ENCODE measurements around the gene CHRNA9. TPM values are rescaled to one million over a fixed set of nuclear protein-coding genes. Genes with fewer than 3 reads are reported as not detected.

CHRNA9 gene
- total and polyA plus RNA-seq, 2 experiments from 2014 or later: not detected

DNA sequence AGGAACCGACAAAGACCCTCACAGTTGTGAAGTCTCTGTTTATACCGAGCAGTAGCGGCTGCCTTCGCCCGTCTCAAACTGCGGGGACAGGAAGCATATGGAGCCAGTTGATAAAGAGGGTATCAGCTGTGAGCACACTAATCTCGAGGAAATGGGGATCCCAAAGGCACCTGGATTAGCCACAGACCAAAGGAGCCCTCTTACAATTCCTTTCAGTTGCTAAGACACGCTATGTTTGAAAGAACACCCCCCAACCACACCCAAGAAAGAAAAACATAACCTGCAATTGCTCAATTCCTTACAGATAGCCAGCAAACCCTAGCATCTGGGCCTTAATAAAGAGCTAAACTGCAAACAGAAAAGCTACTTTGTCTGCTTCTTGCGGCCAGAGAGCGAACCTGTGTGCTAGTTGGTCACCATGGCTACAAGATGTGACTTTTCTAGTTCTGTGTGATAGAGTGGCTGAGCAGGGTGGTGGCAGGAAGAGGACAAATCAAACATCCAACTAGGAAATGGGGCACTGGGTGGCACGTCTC is 23.3 kb upstream of the CHRNA9 start:
- Histone ChIP-seq H3K4me3 (no peak overlapping the region), H3K4me1 (ENCODE audit: low read depth) (no peaks in the 10 kb centered on the region), H3K9me3 (ENCODE audit: low read depth) (no peaks in the 10 kb centered on the region), H3K27ac (no peak overlapping the region), H3K27me3 (no peaks in the 10 kb centered on the region), H3K36me3 (no peaks in the 10 kb centered on the region)
- DNase-seq (ENCODE audit: low read depth in 1 of 2, low spot score in 1 of 2): no peak
- TF ChIP-seq, protein P1, sequence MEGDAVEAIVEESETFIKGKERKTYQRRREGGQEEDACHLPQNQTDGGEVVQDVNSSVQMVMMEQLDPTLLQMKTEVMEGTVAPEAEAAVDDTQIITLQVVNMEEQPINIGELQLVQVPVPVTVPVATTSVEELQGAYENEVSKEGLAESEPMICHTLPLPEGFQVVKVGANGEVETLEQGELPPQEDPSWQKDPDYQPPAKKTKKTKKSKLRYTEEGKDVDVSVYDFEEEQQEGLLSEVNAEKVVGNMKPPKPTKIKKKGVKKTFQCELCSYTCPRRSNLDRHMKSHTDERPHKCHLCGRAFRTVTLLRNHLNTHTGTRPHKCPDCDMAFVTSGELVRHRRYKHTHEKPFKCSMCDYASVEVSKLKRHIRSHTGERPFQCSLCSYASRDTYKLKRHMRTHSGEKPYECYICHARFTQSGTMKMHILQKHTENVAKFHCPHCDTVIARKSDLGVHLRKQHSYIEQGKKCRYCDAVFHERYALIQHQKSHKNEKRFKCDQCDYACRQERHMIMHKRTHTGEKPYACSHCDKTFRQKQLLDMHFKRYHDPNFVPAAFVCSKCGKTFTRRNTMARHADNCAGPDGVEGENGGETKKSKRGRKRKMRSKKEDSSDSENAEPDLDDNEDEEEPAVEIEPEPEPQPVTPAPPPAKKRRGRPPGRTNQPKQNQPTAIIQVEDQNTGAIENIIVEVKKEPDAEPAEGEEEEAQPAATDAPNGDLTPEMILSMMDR (IDR thresholded peaks at IDR 0.05; ENCODE audit: low read depth, low read length): no peak

DNA sequence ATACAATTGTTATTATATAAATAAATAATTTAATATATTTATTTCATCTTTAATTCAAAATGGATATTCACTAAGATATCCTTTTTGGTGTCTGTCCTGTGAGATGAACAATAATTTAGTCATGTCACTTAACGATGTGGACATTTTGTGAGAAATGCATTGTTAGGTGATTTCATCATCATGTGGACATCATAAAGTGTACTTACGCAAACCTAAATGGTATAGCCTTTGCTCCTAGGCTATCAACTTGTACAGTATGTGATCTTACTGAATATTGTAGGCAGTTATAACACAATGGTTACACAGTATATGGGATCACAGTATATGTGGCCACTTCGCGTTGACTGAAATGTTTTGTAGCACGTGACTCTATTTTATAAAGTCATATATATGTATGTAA is 20.2 kb upstream of the CHRNA9 start:
- no peaks in the 10 kb centered on the region for H3K27me3 ChIP-seq
- H3K27ac ChIP-seq: no peak overlapping the region
- H3K36me3 ChIP-seq: no peaks in the 10 kb centered on the region
- TF ChIP-seq, protein P1 (IDR thresholded peaks at IDR 0.05; ENCODE audit: low read depth, low read length): no peak
- no peak for DNase-seq (ENCODE audit: low read depth in 1 of 2, low spot score in 1 of 2)
- no peaks in the 10 kb centered on the region for H3K4me1 ChIP-seq (ENCODE audit: low read depth)
- H3K4me3 ChIP-seq: no peak overlapping the region
- no peaks in the 10 kb centered on the region for H3K9me3 ChIP-seq (ENCODE audit: low read depth)

GRCh38 chr4:40316333-40316781 is 18.8 kb upstream of the CHRNA9 start:
- TF ChIP-seq, protein P1 (IDR thresholded peaks at IDR 0.05; ENCODE audit: low read depth, low read length): no peak
- H3K9me3 ChIP-seq (ENCODE audit: low read depth): no peaks in the 10 kb centered on the region
- no peaks in the 10 kb centered on the region for H3K4me1 ChIP-seq (ENCODE audit: low read depth)
- no peak overlapping the region for H3K4me3 ChIP-seq
- DNase-seq (ENCODE audit: low read depth in 1 of 2, low spot score in 1 of 2): peak in 1 of 2 donors; percentile 94
- H3K27ac ChIP-seq: no peak overlapping the region
- no peaks in the 10 kb centered on the region for H3K36me3 ChIP-seq
- H3K27me3 ChIP-seq: no peaks in the 10 kb centered on the region

GRCh38 chr4:40316782-40317635 is 18.1 kb upstream of the CHRNA9 start:
- Histone ChIP-seq H3K36me3 (no peaks in the 10 kb centered on the region), H3K9me3 (ENCODE audit: low read depth) (no peaks in the 10 kb centered on the region), H3K4me3 (no peak overlapping the region), H3K27ac (no peak overlapping the region), H3K27me3 (no peaks in the 10 kb centered on the region), H3K4me1 (ENCODE audit: low read depth) (no peaks in the 10 kb centered on the region)
- peak; percentile 73 to 96 for DNase-seq (ENCODE audit: low read depth in 1 of 2, low spot score in 1 of 2)
- TF ChIP-seq, protein P1 (IDR thresholded peaks at IDR 0.05; ENCODE audit: low read depth, low read length): peak; percentile 78

- no peak overlapping the region for H3K4me3 ChIP-seq
- TF ChIP-seq, protein P1 (IDR thresholded peaks at IDR 0.05; ENCODE audit: low read depth, low read length): no peak
- no peaks in the 10 kb centered on the region for H3K36me3 ChIP-seq
- H3K4me1 ChIP-seq (ENCODE audit: low read depth): no peaks in the 10 kb centered on the region
- H3K27ac ChIP-seq: no peak overlapping the region
- DNase-seq (ENCODE audit: low read depth in 1 of 2, low spot score in 1 of 2): peak in 1 of 2 donors; percentile 34
- no peaks in the 10 kb centered on the region for H3K9me3 ChIP-seq (ENCODE audit: low read depth)
- no peaks in the 10 kb centered on the region for H3K27me3 ChIP-seq
Measured at GRCh38 chr4:40317916-40318658, 17.0 kb upstream of the CHRNA9 start.

Measured in cardiac muscle cell (in vitro differentiated cells and primary cell).